GM19023 (cell line): Measurements from ENCODE around the gene ABL2.
"Not testable (repeated sequence)": the region's sequence is repeated elsewhere in the genome, so short reads cannot be mapped to it uniquely, and the experiment has no call there.

Experiments
- ATAC-seq: cut with Tn5 transposase; IDR thresholded peaks from one replicate; pipeline ENCODE4 v1.9.1; 2021; ENCODE audit warnings: mild to moderate bottlenecking, moderate library complexity; ENCODE audit not compliant: unreplicated experiment

ABL2 gene

GRCh38 chr1:179170468-179170770 is 59.1 kb downstream of the ABL2 start:
- not testable (repeated sequence) for ATAC-seq

- ATAC-seq: no peak
These were observed 59.6 kb downstream of the ABL2 start for GRCh38 chr1:179169616-179170467.

- ATAC-seq: no peak
These were observed 60.9 kb downstream of the ABL2 start for GRCh38 chr1:179168536-179168935.

GRCh38 chr1:179167955-179168354 is 61.5 kb downstream of the ABL2 start:
- no peak for ATAC-seq

- no peak for ATAC-seq
These were observed 62.1 kb downstream of the ABL2 start for GRCh38 chr1:179167418-179167777.

GRCh38 chr1:179166663-179167417 is 62.6 kb downstream of the ABL2 start:
- no peak for ATAC-seq

- ATAC-seq: no peak
These were observed 65.0 kb downstream of the ABL2 start for GRCh38 chr1:179164494-179164893.

- no peak for ATAC-seq
These were observed 72.8 kb downstream of the ABL2 start for GRCh38 chr1:179156708-179157107.

GRCh38 chr1:179156026-179156425 is 73.5 kb downstream of the ABL2 start:
- ATAC-seq: no peak

- no peak for ATAC-seq
These were observed 73.9 kb downstream of the ABL2 start for GRCh38 chr1:179155615-179156014.

- no peak for ATAC-seq
These were observed 75.0 kb downstream of the ABL2 start for GRCh38 chr1:179154437-179154836.

GRCh38 chr1:179153217-179153616 is 76.3 kb downstream of the ABL2 start:
- ATAC-seq: no peak

GRCh38 chr1:179151908-179152682 is 77.4 kb downstream of the ABL2 start:
- no peak for ATAC-seq

GRCh38 chr1:179146911-179147310 is 82.6 kb downstream of the ABL2 start:
- no peak for ATAC-seq

GRCh38 chr1:179146476-179146875 is 83.0 kb downstream of the ABL2 start:
- no peak for ATAC-seq

GRCh38 chr1:179145521-179145920 is 84.0 kb downstream of the ABL2 start:
- ATAC-seq: no peak

- ATAC-seq: no peak
These were observed 84.9 kb downstream of the ABL2 start for GRCh38 chr1:179144626-179145025.

GRCh38 chr1:179143322-179143721 is 86.2 kb downstream of the ABL2 start:
- ATAC-seq: no peak

- no peak for ATAC-seq
These were observed 86.6 kb downstream of the ABL2 start for GRCh38 chr1:179142889-179143299.

- no peak for ATAC-seq
These were observed 87.8 kb downstream of the ABL2 start for GRCh38 chr1:179141592-179142251.

- not testable (repeated sequence) for ATAC-seq
These were observed 90.7 kb downstream of the ABL2 start for GRCh38 chr1:179138755-179139154.
